Measurements from ENCODE around the gene TMEM106C.

TMEM106C gene

GRCh38 chr12:47979686-47980085 lies 16.3 kb downstream of the TMEM106C start:
- no peak for DNase-seq (ENCODE audit: low read depth in 2 of 2)

DNA sequence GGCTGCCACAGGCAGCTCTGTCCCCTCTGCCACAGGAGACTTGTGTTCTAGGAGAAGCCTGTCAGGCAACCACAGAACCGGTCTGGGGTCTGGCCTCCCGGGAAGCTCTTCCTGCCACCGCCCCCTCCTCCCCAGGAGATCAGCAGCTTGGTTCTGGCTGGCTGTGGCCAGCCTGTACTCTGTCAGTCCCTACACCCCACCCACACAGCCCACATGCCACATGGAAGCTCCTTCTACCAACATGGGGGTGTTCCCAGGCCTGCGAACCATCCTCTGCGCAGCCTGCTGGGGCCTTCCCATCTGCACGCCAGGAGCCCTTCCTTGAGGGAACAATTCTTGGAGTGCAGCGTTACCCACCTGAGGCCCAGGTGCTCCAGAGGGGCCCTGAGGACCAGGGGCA lies 16.8 kb downstream of the TMEM106C start:
- DNase-seq (ENCODE audit: low read depth in 2 of 2), result no peak

DNA sequence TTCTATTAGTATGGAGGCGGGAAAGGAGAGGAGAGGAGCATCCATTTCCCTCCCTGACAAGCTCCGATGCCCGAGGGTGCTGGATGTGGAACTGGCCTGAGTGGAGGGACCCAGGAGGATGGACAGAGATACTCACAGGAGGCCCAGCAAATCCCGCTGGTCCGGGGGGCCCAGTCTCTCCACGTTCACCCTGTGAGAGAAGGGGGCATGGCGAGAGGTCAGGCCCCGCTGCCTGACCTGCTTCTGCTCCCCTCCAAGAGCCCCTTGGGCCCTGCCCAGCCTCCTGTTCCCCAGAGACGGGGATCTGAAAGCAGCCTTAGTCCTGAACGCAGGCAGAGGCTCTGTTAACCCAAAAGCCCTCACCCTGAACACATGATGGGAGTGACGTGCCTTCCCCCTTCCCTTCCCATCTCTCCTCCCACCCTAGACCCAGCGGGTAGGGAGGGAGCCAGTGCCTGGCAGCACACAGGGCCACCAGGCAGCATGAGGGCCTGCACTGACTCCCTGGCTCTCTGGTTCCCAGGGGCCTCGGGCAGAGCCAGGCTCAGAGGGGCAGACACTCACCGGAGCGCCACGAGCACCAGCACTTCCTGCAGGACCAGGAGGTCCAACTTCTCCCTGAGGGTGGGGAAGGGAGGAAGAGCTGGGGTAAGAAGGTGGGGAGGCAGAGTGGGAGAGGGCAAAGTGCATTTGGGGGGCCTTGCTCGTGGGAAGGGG lies 17.5 kb downstream of the TMEM106C start:
- no peak for DNase-seq (ENCODE audit: low read depth in 2 of 2)

DNA sequence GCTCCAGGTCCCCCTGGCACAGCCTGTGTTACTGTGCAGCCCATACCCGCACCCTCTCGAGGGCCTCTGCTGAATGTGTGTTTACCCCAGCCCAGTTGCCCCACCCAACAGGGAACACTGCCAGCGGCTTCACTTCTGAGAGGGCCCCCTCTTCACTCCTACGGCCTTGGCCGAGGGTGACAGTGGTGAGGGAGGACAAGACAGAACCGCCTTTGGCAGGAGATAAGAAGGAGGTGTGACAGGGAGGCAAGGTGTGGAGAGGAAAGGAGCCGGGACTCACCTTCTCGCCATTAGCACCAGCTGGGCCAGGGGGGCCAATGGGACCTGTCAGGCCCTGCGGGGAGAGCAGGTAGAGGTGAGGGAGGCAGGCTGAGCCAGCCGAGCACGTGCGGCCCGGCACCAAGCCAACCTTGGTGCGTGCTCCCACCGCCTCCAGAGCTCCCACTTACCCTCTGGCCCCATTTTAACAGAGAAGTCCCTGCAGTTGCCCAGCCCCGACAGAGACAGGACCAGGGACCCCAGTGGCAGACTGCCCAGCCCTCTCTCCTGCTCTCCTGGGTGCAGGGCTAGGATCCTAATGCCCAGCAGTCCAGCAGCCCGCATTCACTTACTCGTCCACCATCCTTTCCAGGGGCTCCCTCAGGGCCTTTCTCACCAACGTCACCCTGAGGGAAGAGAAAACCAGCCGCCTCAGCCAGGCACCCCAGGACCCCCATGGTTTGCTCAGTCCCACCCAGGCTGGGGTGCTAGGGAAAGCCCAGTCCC lies 18.3 kb downstream of the TMEM106C start:
- no peak for DNase-seq (ENCODE audit: low read depth in 2 of 2)

- no peak for DNase-seq (ENCODE audit: low read depth in 2 of 2)
Observed at GRCh38 chr12:47982311-47982710, 18.9 kb downstream of the TMEM106C start.

DNA sequence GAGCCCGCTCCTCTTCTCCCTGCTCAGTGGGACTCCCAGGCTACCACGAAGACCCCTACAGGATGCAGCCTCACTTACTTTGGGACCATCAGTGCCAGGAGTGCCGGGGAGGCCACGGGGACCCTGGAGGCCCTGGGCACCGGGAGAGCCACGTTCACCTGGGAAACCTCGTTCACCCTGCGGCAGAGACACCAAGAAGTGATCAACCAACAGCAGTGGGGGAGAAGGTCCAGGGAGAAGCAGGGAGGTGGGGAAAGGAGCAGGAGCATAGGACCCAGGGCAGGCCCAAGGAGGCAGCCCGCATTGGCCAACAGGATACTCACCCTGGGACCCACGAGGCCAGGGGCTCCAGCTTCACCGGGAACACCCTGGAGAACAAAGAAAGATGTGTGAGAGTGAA lies 19.4 kb downstream of the TMEM106C start:
- no peak for DNase-seq (ENCODE audit: low read depth in 2 of 2)

DNA sequence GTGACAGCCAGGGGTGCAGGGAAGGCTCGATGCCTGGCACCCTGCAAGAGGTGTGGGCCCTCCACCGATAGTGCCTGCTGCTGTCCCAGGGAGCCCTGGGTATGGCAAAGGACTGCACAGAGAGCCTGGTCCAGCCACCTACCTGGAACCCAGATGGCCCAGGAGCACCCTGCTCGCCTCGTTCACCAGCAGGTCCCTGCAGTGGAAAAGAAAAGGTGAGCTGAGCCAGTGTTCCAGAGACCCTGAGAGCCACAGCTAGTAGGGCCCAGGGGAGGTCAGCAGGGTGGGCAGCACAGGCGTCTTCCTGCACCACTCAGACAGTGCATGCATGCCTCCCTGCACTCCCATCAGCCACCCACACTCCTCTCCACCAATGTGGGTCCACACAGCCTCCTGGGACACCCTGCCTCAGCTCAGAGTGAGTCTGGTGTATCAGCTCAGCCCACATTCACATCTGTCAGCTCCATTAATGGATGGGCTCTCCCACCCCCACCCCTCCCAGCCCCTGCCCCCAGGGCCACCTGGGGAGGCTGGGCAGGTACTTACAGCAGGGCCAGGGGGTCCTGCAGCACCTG lies 20.2 kb downstream of the TMEM106C start:
- DNase-seq (ENCODE audit: low read depth in 2 of 2), result no peak

- no peak for DNase-seq (ENCODE audit: low read depth in 2 of 2)
Observed at GRCh38 chr12:47984331-47984801, 21.0 kb downstream of the TMEM106C start.

GRCh38 chr12:47985596-47986290 lies 22.3 kb downstream of the TMEM106C start:
- DNase-seq (ENCODE audit: low read depth in 2 of 2), result no peak

GRCh38 chr12:47986291-47986660 lies 22.9 kb downstream of the TMEM106C start:
- no peak for DNase-seq (ENCODE audit: low read depth in 2 of 2)

- no peak for DNase-seq (ENCODE audit: low read depth in 2 of 2)
Observed at GRCh38 chr12:47986832-47987231, 23.4 kb downstream of the TMEM106C start.

DNA sequence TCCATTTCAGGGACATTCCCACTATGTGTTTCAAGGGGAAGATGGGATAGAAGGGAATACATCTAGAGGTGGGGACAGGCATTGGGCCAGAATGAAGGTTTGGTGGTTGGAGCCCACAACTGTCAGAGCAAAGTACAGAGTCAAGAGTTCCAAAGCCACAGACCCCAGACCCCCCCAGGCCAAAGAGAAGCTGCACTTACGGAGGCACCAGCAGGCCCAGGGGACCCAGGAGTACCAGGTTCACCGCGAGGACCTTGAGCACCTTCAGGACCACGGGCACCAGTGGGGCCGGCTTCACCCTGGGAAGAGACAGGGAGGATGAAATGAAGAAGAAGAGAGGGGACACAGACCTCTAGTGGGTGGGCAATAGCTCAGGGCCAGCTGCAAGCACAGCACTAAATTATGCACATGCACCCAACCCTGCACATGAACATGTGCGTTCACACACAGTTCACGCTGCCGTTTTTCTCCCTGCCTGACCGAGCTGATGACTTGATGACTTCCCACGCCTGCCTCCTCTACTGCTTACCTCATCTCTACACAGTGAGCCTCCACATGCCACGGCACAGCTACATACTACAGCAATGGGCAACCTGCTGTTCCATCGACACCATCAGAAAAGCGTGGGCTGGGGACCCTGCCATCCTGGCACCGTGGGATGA lies 24.1 kb downstream of the TMEM106C start:
- no peak for DNase-seq (ENCODE audit: low read depth in 2 of 2)

- no peak for DNase-seq (ENCODE audit: low read depth in 2 of 2)
Observed at GRCh38 chr12:47988073-47989022, 25.0 kb downstream of the TMEM106C start.

DNA sequence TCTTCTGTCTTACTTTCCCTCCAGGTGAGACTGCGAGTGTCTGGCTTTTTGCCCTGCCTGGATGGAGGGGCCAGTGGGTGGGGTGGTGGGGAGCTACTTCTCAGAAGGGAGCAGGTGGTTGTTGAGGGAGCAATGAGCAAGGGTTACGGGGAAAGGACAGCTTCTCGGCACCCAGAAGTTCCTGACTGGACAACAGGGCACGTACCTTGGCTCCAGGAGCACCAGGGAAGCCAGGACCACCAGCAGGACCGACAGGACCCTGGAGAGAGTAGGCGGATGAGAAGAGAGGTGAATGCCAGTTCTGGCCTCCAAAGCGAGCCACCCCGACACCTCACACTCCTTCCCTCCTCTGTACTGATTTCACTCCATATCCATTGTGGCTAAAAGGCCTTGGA lies 25.6 kb downstream of the TMEM106C start:
- no peak for DNase-seq (ENCODE audit: low read depth in 2 of 2)

DNA sequence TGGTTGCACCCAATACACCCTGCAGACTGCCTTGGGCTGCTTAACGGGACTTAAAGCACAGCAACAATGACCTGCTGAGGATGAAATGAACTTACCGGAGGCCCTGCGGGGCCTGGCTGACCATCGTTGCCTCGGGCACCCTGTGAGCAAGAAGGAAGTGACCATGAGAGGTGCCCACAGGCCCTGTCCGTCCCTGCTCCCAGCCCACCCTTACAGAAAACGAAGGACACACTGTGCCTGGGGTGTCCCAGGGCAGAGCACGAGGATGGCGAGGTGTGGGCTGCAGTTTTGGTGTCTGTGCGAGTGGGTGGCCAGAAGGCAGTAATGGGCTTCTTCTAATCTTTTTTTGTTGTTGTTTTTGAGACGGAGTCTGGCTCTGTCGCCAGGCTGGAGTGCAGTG lies 26.3 kb downstream of the TMEM106C start:
- no peak for DNase-seq (ENCODE audit: low read depth in 2 of 2)

DNA sequence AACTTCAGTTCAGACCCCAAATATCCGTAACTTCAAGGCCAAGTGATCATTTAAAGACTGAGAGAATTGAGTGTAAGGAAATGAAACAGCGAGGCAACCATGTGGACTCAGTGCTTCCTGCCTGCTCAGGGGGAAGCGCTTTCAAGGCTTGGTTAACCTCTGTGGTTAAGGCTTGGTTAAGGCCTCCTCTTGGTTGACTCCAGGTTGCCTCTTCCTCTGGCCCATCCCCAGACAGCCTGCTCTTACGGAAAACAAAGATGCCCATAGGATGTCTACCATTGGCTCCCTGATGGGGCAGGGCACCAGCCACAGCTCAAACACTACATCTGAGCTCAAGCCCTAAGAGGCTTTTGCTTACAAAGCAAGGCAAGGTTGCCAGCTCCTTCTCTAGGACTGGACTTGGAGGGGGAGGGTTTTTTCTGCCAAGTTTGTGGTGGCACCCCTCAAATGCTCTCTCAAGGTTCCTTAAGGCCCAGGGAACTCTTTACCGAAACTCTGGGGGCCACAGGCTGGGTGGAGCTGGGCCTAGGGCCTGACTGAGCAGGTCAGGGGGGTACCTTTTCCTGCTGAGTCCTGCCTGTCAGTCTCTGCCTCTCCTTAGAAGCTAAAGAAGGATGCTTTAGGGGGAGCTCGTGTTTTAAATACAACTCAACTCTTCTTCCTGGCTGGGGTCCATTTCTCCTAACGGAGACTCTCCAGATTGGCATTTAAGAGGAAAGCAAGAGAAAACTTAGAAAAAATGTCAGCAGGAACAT lies 27.1 kb downstream of the TMEM106C start:
- peak in 1 of 2 donors; percentile 26 for DNase-seq (ENCODE audit: low read depth in 2 of 2)

DNA sequence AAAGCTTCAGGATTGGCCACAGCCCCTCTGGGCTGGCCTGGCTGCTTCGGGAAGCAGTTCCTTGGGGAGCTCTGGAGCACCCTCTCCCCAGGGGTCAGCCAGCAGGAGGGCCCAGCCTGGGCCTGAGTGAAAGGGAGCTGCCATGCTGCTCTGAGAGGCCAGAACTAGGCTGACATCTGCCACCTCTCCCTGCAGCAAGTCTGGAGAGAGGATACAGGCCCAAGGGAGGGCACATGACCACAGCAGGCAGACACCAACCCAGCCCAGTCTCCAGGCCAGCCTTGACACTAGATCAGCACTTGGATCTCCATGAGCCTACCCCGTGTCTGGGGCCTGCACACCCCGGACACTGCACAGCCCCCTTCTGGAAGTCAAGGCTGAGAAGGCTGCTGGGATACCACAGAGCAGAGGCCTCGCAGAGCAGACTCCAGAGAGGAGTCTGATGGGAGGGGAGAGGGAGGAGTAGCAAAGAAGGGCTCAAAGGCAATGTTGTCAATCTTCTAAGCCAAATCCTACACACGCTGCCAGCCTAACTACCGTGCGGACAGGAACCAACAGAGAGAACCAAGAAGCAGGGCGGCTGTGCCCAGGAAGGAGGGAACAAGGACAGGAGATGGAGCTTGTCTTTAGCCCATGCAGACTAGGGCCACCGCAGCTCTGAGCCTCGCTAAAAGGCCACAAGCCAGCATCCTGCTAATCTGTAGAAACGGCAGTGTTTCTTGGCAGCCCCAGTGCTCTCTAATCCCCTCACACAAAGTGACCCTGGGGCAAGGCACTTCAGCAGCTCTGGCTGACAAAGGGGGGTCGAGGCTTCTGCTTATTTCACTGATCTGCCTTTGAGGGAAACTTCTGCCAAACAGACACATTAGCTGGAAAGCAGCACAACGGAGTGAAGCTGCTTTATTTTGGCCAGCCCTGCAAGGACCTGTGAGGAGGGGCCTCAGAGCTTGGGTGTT lies 28.0 kb downstream of the TMEM106C start:
- no peak for DNase-seq (ENCODE audit: low read depth in 2 of 2)

GRCh38 chr12:47992776-47993175 lies 29.4 kb downstream of the TMEM106C start:
- no peak for DNase-seq (ENCODE audit: low read depth in 2 of 2)

DNA sequence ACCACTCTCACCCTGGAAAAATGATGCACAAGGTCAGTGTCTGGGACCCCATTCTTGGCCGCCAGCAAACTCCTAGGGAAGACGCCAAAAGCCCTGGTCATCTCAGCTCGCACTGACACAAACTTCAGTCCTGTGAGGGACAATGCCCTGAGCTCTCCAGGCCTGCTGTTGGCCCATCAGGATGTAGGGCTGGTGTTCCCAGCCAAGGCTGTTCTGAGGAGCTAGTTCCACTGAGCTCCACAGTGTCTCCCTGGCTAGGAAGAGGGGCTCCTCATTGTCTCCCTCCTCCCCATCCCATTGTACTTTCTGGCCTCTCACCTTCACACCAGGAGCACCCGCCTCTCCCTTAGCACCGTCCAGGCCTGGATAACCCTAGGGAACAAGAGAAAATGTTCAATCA lies 30.1 kb downstream of the TMEM106C start:
- no peak for DNase-seq (ENCODE audit: low read depth in 2 of 2)

Measured in stimulated activated CD8-positive, alpha-beta memory T cell treated with anti-CD3 and anti-CD28 coated beads, Interleukin-2, amount 100 ng/mL, for 48 hours (primary cell).